Measurements from ENCODE around the gene RAX2.

RAX2 gene

GRCh38 chr19:3743486-3743885 is 28.5 kb downstream of the RAX2 start:
- no peak overlapping the region for H3K4me3 ChIP-seq (ENCODE audit: low read depth, low read length)
- peak; percentile 53 for DNase-seq (ENCODE audit: low read depth)
- TF ChIP-seq MAX (IDR thresholded peaks at IDR 0.05; ENCODE audit: low read depth, low read length) (no peak), CTCF (IDR thresholded peaks at IDR 0.05; ENCODE audit: low read depth, low read length) (no peak), POLR2A (IDR thresholded peaks at IDR 0.05; ENCODE audit: extremely low read depth, insufficient read length) (no peak), MYC (IDR thresholded peaks at IDR 0.05; ENCODE audit: low read depth, low read length) (no peak)

GRCh38 chr19:3740431-3740830 is 31.6 kb downstream of the RAX2 start:
- H3K4me3 ChIP-seq (ENCODE audit: low read depth, low read length) = no peak overlapping the region
- no peak for TF ChIP-seq POLR2A (IDR thresholded peaks at IDR 0.05; ENCODE audit: extremely low read depth, insufficient read length)
- TF ChIP-seq MYC (IDR thresholded peaks at IDR 0.05; ENCODE audit: low read depth, low read length) = no peak
- no peak for TF ChIP-seq MAX (IDR thresholded peaks at IDR 0.05; ENCODE audit: low read depth, low read length)
- TF ChIP-seq CTCF (IDR thresholded peaks at IDR 0.05; ENCODE audit: low read depth, low read length) = no peak
- DNase-seq (ENCODE audit: low read depth) = no peak

GRCh38 chr19:3738477-3739220 is 33.4 kb downstream of the RAX2 start:
- no peak for DNase-seq (ENCODE audit: low read depth)
- no peak overlapping the region for H3K4me3 ChIP-seq (ENCODE audit: low read depth, low read length)
- TF ChIP-seq MYC (IDR thresholded peaks at IDR 0.05; ENCODE audit: low read depth, low read length) = no peak
- no peak for TF ChIP-seq CTCF (IDR thresholded peaks at IDR 0.05; ENCODE audit: low read depth, low read length)
- no peak for TF ChIP-seq MAX (IDR thresholded peaks at IDR 0.05; ENCODE audit: low read depth, low read length)
- TF ChIP-seq POLR2A (IDR thresholded peaks at IDR 0.05; ENCODE audit: extremely low read depth, insufficient read length) = no peak

GRCh38 chr19:3737487-3738205 is 34.4 kb downstream of the RAX2 start:
- TF ChIP-seq CTCF (IDR thresholded peaks at IDR 0.05; ENCODE audit: low read depth, low read length) (no peak), MYC (IDR thresholded peaks at IDR 0.05; ENCODE audit: low read depth, low read length) (no peak), POLR2A (IDR thresholded peaks at IDR 0.05; ENCODE audit: extremely low read depth, insufficient read length) (no peak), MAX (IDR thresholded peaks at IDR 0.05; ENCODE audit: low read depth, low read length) (no peak)
- DNase-seq (ENCODE audit: low read depth) = no peak
- no peak overlapping the region for H3K4me3 ChIP-seq (ENCODE audit: low read depth, low read length)

- no peak overlapping the region for H3K4me3 ChIP-seq (ENCODE audit: low read depth, low read length)
- TF ChIP-seq MAX (IDR thresholded peaks at IDR 0.05; ENCODE audit: low read depth, low read length) (no peak), POLR2A (IDR thresholded peaks at IDR 0.05; ENCODE audit: extremely low read depth, insufficient read length) (no peak), MYC (IDR thresholded peaks at IDR 0.05; ENCODE audit: low read depth, low read length) (no peak), CTCF (IDR thresholded peaks at IDR 0.05; ENCODE audit: low read depth, low read length) (no peak)
- no peak for DNase-seq (ENCODE audit: low read depth)
Measured at GRCh38 chr19:3736106-3736724, 35.8 kb downstream of the RAX2 start.

Measured in NB4 (cell line).